GM20431 (cell line): ENCODE results near the gene NFAM1.

ENCODE experiments used
- in situ Hi-C: fragments of 300-500 bp; cut with MseI, MboI; formaldehyde crosslinking; loops from one replicate; pipeline ENCODE4 v1.15.0; 2020; ENCODE audit warnings: low sequenced_read_pairs; ENCODE audit not compliant: unreplicated experiment

The NFAM1 gene

GRCh38 chr22:42440728-42441127, 8.5 kb upstream of the NFAM1 start:
- in situ Hi-C loops, result loop anchor here (25.0 kb wide), 1 partner anchor 478 kb away; the partner anchor contains the start of genes SEPTIN3 and SMIM45

GRCh38 chr22:42439821-42440674, 7.8 kb upstream of the NFAM1 start:
- in situ Hi-C loops, result loop anchor here (10.0 to 25.0 kb wide), 2 partner anchors 275 to 478 kb away; partner anchors contain the start of genes SEPTIN3 and SMIM45

GRCh38 chr22:42439021-42439567, 6.9 kb upstream of the NFAM1 start:
- in situ Hi-C loops, result loop anchor here (10.0 to 25.0 kb wide), 2 partner anchors 274 to 477 kb away; partner anchors contain the start of genes SEPTIN3 and SMIM45

DNA sequence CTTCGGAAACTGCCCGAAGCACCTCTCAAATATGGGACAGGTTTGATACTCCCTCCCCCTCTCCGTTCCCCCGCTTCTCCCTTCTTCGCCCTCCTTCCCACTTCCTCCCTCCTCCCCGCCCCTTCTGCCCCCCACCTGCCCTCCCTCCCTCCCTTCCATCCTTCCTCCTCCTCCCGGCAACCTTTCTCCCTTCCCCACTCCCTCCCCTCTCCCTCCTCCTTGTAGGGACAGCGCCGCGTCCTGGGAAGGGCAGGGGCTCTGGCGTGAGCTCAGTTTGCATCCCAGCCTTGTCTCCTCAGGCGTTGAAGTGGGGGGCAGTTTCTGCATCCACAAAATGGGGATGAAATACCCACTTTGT, 6.1 kb upstream of the NFAM1 start:
- in situ Hi-C loops, result loop anchor here (10.0 to 25.0 kb wide), 2 partner anchors 273 to 476 kb away; partner anchors contain the start of genes SEPTIN3 and SMIM45

DNA sequence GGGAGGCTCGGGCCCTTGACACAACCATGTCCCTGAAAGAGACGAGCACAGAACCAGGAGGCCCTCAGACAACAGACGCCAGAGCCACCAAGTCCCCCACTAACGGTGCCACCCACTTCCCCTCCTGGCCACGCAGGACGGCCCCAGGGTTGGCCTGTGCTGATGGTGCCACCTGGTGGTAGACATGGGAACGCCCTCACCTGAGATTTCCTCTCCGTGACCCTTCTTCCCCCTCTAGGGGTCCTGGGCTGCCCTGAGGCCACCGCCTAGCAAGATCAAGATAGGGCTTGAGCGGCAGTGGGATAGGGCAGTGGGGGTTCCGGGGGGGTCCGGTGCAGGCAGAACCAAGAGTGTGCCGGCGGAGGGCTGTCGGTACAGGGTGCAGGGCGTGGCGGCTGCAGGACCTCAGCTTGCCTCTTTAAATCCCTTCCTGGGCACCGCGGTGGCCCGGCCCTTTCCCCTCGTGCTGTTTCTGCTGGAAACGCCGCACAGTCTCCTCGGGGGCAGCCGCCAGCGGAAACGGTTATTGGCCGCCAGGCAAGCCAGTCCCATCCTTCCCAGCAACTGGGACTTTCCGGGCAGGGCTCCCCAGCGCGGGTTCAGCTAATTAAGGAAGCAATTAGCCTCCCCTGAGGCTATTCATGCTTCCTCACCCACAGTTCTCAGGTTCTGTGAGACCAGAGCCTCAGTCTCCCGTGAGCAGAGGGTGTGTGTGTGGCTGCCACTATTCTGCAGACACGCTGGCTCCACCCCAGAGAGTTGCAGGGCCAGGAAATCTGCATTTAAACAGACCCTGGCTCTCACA, 5.5 kb upstream of the NFAM1 start:
- in situ Hi-C loops, result loop anchor here (10.0 to 25.0 kb wide), 2 partner anchors 273 to 475 kb away; partner anchors contain the start of genes SEPTIN3 and SMIM45

DNA sequence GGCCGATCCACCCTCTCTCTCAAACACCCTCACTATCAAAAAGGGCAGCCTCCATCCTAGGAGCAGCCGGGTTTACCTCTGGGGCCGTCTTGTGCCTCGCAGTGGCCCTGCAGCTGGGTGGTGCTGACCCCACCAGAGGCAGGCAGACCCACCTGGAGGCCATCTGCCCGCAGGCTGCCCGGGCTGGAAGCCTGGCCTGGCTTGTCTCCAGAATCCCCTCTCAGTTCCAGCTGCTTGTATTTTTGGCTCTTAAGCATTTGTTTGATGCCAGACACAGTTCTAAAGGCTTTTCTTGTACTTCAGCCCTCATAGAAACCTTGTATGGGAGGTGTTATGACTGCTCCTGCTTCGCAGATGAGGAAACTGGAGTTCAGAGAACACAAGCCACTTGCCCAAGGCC, 4.2 kb upstream of the NFAM1 start:
- in situ Hi-C loops, result loop anchor here (10.0 to 25.0 kb wide), 2 partner anchors 272 to 474 kb away; partner anchors contain the start of genes SEPTIN3 and SMIM45

DNA sequence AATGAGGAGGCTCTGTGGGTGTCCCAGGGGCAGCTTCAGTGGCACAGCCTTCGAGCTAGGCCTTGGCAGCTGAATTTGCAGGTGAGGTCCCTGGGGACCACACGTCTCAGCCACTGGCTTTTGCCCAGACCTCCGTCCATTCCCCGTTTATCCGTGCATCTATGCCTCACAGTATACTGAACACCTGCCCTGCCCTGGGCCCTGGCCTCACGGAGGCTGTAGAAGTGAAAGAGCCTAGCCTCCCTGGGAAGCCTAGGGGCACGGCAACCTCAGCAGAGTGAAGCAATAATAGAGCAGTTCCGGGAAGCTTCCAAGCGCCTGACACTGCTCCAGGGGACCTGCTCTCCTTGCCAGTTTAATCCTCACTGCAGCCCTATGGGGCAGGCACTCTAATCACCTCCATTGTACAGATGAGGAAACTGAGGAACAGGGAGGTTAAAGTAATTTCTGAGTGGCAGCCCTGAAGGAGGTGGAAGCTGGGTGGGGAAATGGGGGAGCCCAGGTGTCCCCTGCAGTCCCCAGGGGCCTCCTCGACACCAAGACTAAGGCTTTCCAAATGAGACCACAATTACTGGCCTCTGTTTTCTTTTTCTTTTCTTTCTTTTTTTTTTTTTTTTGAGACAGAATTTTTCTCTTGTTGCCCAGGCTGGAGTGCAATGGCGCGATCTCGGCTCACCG, 2.7 kb upstream of the NFAM1 start:
- in situ Hi-C loops, result loop anchor here (10.0 to 25.0 kb wide), 2 partner anchors 270 to 473 kb away; partner anchors contain the start of genes SEPTIN3 and SMIM45

DNA sequence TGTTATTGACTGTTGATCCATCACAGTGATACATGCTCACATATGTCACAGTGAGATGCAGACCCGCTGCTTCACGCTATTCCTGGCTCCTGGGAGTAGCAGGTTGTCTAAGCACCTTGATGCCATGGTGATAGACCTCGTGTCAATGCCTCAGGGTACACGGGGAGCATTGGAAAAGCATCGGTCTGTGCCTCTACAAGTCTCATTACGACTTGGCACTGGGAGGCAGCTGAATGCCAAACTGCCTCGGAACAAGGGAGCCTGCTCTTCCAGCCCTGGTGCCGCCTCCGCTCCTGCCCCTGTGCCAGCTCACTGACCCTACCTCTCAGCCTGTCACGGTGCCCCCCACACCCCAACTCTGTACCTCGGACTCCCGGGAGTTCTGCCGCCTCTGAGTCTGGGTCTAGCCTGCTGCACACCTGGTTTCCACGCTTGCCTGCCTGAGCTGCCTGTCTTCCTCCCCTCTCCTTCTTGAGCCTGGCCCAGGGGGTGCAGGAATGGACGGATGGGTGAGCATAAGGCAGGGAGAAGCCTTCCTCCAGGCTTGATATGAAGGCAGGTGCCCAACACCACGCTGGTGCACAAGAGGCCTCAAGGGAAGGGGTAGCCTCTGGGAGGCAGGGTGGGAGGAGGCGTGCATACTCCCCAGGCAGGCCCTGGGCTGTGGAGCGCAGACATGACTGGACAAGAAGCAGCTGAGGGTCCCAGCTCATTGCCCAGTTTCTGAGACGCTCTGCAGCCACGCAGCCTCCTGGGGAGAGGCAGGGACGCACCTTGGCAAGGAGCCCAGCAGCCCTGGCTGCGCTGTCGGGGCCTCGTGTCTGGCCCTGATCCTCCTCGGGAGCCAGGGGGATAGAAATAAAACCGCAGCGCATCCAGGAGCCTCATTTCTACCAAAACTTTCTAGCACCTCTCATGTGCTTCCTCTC, 1.8 kb upstream of the NFAM1 start:
- in situ Hi-C loops, result loop anchor here (10.0 to 25.0 kb wide), 2 partner anchors 269 to 472 kb away; partner anchors contain the start of genes SEPTIN3 and SMIM45

GRCh38 chr22:42432818-42433217, 615 bp upstream of the NFAM1 start:
- in situ Hi-C loops, result loop anchor here (10.0 to 25.0 kb wide), 2 partner anchors 268 to 471 kb away; partner anchors contain the start of genes SEPTIN3 and SMIM45

DNA sequence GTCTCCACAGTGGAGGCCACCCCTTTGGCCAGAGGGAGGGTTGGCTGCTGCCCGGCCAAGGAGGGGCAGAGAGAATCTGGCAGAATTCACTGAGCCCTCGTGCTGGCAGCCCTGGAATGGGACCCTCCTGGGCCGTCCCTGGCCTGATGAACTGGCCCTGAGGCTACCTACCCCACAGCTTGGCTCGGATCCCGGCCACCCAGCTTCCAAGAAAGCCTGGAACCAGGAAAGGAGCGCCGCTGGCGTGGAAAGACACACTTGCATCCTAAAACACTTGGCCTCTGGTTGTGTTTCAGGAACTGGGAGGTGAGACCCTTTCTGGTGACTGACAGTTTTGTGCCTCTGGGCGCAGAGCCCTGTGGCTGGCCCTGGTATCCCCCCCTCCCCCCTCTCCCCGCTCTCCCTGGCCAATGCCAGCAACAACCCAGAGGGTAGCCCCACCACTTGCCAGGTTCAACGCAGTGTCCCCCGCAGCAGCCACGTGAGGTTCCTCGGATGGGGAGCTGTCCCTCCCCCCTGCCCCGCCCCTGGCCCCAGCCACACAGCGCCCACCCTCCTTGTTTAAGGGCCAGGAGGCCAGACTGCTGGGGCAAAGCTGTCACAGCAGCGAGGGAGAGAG, 693 bp downstream of the NFAM1 start:
- in situ Hi-C loops, result loop anchor here (10.0 to 25.0 kb wide), 2 partner anchors 267 to 469 kb away; partner anchors contain the start of genes SEPTIN3 and SMIM45

DNA sequence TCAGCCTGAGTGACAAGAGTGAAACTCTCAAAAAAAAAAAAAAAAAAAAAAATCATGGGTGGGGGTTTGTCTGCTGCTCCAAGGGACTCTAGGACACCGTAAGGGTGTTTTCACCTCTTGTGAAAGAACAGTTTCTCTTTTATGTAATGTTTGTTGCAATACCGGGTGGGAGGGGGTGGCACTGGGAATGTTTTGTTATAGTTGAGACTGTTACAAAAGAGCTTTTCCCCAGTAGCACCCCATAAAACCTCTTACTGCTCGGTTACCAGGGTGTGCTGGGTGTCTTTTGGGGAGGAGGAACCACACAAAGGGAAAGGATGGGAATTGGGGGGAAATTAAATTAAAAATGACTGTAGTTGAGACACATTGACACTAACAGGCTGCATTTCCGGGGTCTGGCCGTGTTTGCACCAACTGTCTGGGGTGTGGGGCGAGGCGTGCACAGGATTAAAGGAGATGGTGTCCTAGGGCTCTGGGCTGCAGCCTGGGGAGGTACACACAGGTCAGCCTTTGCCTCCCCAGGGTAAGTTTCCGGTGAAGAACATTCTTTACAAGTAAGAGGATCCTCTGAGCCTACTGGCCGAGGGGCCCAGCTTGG, 1.6 kb downstream of the NFAM1 start:
- in situ Hi-C loops, result loop anchor here (10.0 to 25.0 kb wide), 2 partner anchors 266 to 468 kb away; partner anchors contain the start of genes SEPTIN3 and SMIM45

- in situ Hi-C loops, result loop anchor here (25.0 kb wide), 1 partner anchor 466 kb away; the partner anchor contains the start of genes SEPTIN3 and SMIM45
These were observed 3.4 kb downstream of the NFAM1 start for GRCh38 chr22:42428760-42429159.

- in situ Hi-C loops, result loop anchor here (25.0 kb wide), 1 partner anchor 466 kb away; the partner anchor contains the start of genes SEPTIN3 and SMIM45
These were observed 4.2 kb downstream of the NFAM1 start for GRCh38 chr22:42428025-42428424.

DNA sequence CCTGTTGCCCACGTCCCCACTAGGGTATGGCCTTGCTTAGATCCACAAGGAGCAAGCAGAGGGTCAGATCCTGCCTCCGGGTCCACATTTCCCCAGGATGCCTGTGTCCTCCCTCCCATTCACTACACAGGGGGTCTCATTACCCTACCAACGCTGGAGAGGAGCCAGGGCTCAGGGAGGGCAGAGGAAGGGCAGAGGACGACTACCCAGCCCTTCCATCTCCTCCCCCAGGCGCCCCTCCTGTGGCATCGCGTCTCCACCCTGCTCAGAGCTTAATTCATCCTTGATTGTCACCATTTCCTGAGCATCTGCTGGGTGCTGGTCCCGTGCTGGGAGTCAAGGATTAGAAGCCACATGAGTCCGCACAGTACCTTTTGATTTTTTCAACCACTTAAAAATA, 5.0 kb downstream of the NFAM1 start:
- in situ Hi-C loops, result loop anchor here (25.0 kb wide), 1 partner anchor 465 kb away; the partner anchor contains the start of genes SEPTIN3 and SMIM45

GRCh38 chr22:42425989-42426355, 6.2 kb downstream of the NFAM1 start:
- in situ Hi-C loops, result loop anchor here (25.0 kb wide), 1 partner anchor 464 kb away; the partner anchor contains the start of genes SEPTIN3 and SMIM45

- in situ Hi-C loops, result loop anchor here (25.0 kb wide), 1 partner anchor 463 kb away; the partner anchor contains the start of genes SEPTIN3 and SMIM45
These were observed 6.7 kb downstream of the NFAM1 start for GRCh38 chr22:42425337-42425988.
